ENCODE data around the gene EDN2. TPM values are rescaled to one million over a fixed set of nuclear protein-coding genes. Genes with fewer than 3 reads are reported as not detected.

Gene EDN2
- total RNA-seq, 1 experiment from 2014 or later = not detected

DNA sequence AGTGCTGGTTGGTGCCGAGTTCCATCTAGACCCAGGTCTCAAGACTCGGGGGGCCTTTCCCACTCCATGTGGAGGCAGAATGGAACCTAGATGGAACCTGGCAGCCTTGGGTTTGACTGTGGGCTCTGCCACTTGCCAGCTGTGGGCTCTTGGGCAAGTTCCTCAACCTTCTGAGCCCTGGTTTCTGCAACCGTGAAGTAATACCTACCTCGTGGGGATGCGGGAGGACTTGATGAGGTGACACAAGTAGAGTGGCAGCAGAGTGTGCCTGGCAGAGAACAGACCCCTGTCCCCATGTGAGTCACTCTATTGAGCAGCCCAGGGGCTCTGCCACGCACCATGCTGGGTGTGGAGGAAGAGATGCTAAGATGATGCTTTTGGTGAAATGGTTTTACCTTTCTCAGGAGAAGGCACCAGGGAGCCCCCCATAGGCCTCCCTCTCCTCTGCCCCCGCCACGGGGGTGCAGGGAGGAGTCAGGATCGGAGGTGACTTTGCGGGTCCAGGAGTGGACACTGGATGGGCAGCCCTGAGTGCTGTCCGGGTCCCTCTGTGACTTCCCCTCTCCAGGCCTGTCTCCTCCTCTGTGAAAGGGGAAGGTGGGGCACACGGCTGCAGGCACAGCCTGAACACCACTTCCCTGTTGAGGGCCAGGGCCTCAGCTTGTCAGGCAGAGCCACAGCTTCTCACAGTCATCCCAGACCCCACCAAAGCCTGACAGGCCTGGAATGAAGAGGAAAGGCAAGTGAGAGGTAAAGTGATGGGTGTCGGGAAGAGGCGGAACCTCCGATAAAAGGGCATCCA is 36.7 kb upstream of the EDN2 start:
- no peak overlapping the region for H3K4me2 ChIP-seq (ENCODE audit: low read depth, low read length, poor library complexity, severe bottlenecking)
- no peak for DNase-seq

DNA sequence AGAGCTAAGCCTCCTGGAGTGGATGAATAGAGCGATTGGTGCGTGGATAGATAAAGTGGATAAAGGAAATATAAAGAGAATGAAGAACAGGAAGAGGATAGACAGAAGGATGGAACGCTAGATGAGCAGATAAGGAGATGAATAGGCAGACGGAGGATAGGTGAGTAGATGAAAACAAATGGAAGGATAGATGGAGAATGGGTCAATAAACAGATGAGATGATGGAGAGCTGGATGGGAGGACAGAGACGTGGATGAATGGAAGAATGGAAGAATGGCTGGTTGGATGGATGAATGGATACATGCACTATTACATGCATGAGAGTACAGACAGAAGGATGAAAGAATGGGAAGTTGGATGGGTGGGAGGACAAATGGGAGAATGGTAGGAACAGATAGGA is 35.2 kb upstream of the EDN2 start:
- no peaks in the 10 kb centered on the region for H3K79me2 ChIP-seq (ENCODE audit: low read length)
- no peak overlapping the region for H3K4me3 ChIP-seq (ENCODE audit: low read length)
- H3K27ac ChIP-seq (ENCODE audit: low read length) = no peak overlapping the region
- no peaks in the 10 kb centered on the region for H3K9me3 ChIP-seq (ENCODE audit: low read length)
- H2AFZ ChIP-seq (ENCODE audit: low read length) = no peak overlapping the region
- H3K9ac ChIP-seq (ENCODE audit: low read length) = no peak overlapping the region
- no peak overlapping the region for H3K4me2 ChIP-seq (ENCODE audit: low read depth, low read length, poor library complexity, severe bottlenecking)
- H3K4me1 ChIP-seq (ENCODE audit: low read length) = peaks cover 25% of the 10 kb centered on the region
- peaks cover 10% of the 10 kb centered on the region; the same call in 1 of the 2 replicates for H4K20me1 ChIP-seq (ENCODE audit: insufficient read depth, low read depth, low read length)
- no peaks in the 10 kb centered on the region for H3K9me2 ChIP-seq (replicated peaks; ENCODE audit: insufficient read depth, low read length)
- no peaks in the 10 kb centered on the region for H3K27me3 ChIP-seq (ENCODE audit: low read length)
- no peak for DNase-seq
- no peaks in the 10 kb centered on the region for H3K36me3 ChIP-seq (ENCODE audit: insufficient read depth, low read length)

More for the DNA sequence above, 36.7 kb upstream of the EDN2 start:
- Histone ChIP-seq H3K4me3 (ENCODE audit: low read length) (no peak overlapping the region), H3K79me2 (ENCODE audit: low read length) (no peaks in the 10 kb centered on the region), H3K9ac (ENCODE audit: low read length) (no peak overlapping the region), H3K27me3 (ENCODE audit: low read length) (no peaks in the 10 kb centered on the region), H4K20me1 (ENCODE audit: insufficient read depth, low read depth, low read length) (peaks cover 10% of the 10 kb centered on the region; the same call in 1 of the 2 replicates), H3K36me3 (ENCODE audit: insufficient read depth, low read length) (no peaks in the 10 kb centered on the region), H3K4me1 (ENCODE audit: low read length) (peaks cover 16% of the 10 kb centered on the region), H3K27ac (ENCODE audit: low read length) (no peak overlapping the region), H3K9me2 (replicated peaks; ENCODE audit: insufficient read depth, low read length) (no peaks in the 10 kb centered on the region), H2AFZ (ENCODE audit: low read length) (no peak overlapping the region), H3K9me3 (ENCODE audit: low read length) (no peaks in the 10 kb centered on the region)

GRCh38 chr1:41518471-41518870 is 34.0 kb upstream of the EDN2 start:
- Histone ChIP-seq H3K27ac (ENCODE audit: low read length) (no peak overlapping the region), H3K4me3 (ENCODE audit: low read length) (no peak overlapping the region), H3K4me2 (ENCODE audit: low read depth, low read length, poor library complexity, severe bottlenecking) (no peak overlapping the region), H3K27me3 (ENCODE audit: low read length) (no peaks in the 10 kb centered on the region), H3K9me3 (ENCODE audit: low read length) (no peaks in the 10 kb centered on the region), H2AFZ (ENCODE audit: low read length) (no peak overlapping the region), H4K20me1 (ENCODE audit: insufficient read depth, low read depth, low read length) (peaks cover 7% of the 10 kb centered on the region; the same call in 1 of the 2 replicates), H3K36me3 (ENCODE audit: insufficient read depth, low read length) (no peaks in the 10 kb centered on the region), H3K79me2 (ENCODE audit: low read length) (no peaks in the 10 kb centered on the region), H3K4me1 (ENCODE audit: low read length) (peaks cover 25% of the 10 kb centered on the region), H3K9ac (ENCODE audit: low read length) (no peak overlapping the region), H3K9me2 (replicated peaks; ENCODE audit: insufficient read depth, low read length) (no peaks in the 10 kb centered on the region)
- no peak for DNase-seq

- Histone ChIP-seq H3K9me2 (replicated peaks; ENCODE audit: insufficient read depth, low read length) (no peaks in the 10 kb centered on the region), H3K27me3 (ENCODE audit: low read length) (no peaks in the 10 kb centered on the region), H3K4me3 (ENCODE audit: low read length) (no peak overlapping the region), H3K9ac (ENCODE audit: low read length) (no peak overlapping the region), H3K27ac (ENCODE audit: low read length) (no peak overlapping the region), H2AFZ (ENCODE audit: low read length) (no peak overlapping the region), H4K20me1 (ENCODE audit: insufficient read depth, low read depth, low read length) (no peaks in the 10 kb centered on the region; the same call in 1 of the 2 replicates), H3K36me3 (ENCODE audit: insufficient read depth, low read length) (no peaks in the 10 kb centered on the region), H3K9me3 (ENCODE audit: low read length) (no peaks in the 10 kb centered on the region), H3K4me2 (ENCODE audit: low read depth, low read length, poor library complexity, severe bottlenecking) (no peak overlapping the region), H3K79me2 (ENCODE audit: low read length) (no peaks in the 10 kb centered on the region), H3K4me1 (ENCODE audit: low read length) (peaks cover 25% of the 10 kb centered on the region)
- peak; percentile 56 for DNase-seq
Observed at GRCh38 chr1:41517062-41517438, 32.6 kb upstream of the EDN2 start.

GRCh38 chr1:41516168-41517061 is 31.9 kb upstream of the EDN2 start:
- Histone ChIP-seq H3K9ac (ENCODE audit: low read length) (no peak overlapping the region), H3K4me3 (ENCODE audit: low read length) (no peak overlapping the region), H3K4me2 (ENCODE audit: low read depth, low read length, poor library complexity, severe bottlenecking) (peak overlapping the region; percentile 40), H4K20me1 (ENCODE audit: insufficient read depth, low read depth, low read length) (no peaks in the 10 kb centered on the region; the same call in 1 of the 2 replicates), H3K4me1 (ENCODE audit: low read length) (peaks cover 25% of the 10 kb centered on the region), H3K9me3 (ENCODE audit: low read length) (no peaks in the 10 kb centered on the region), H3K27me3 (ENCODE audit: low read length) (no peaks in the 10 kb centered on the region), H3K27ac (ENCODE audit: low read length) (no peak overlapping the region), H3K36me3 (ENCODE audit: insufficient read depth, low read length) (no peaks in the 10 kb centered on the region), H2AFZ (ENCODE audit: low read length) (no peak overlapping the region), H3K79me2 (ENCODE audit: low read length) (no peaks in the 10 kb centered on the region), H3K9me2 (replicated peaks; ENCODE audit: insufficient read depth, low read length) (no peaks in the 10 kb centered on the region)
- peak; percentile 87 for DNase-seq

DNA sequence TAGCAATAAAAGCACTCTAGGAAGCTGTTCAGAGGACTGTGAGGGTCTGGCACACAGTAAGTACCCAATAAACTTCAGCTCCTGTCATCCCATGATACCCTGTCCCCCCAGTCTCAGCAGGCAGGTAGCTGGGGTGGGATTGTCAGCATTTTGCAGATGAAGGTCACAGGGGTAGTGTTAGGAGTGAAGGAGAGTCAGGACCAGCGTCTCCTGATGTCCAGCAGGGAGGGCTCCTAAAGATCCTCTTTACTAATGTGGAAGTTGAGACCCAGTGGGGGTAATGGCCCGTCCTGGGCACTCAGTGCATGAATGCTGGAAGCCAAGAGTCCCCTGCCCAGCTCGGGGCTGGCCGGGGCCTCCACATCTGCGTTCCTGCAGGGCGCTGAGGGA is 31.3 kb upstream of the EDN2 start:
- no peak overlapping the region for H2AFZ ChIP-seq (ENCODE audit: low read length)
- no peak overlapping the region for H3K4me2 ChIP-seq (ENCODE audit: low read depth, low read length, poor library complexity, severe bottlenecking)
- H3K9me2 ChIP-seq (replicated peaks; ENCODE audit: insufficient read depth, low read length) = no peaks in the 10 kb centered on the region
- H3K9ac ChIP-seq (ENCODE audit: low read length) = no peak overlapping the region
- H3K36me3 ChIP-seq (ENCODE audit: insufficient read depth, low read length) = no peaks in the 10 kb centered on the region
- H3K4me3 ChIP-seq (ENCODE audit: low read length) = no peak overlapping the region
- no peak overlapping the region for H3K27ac ChIP-seq (ENCODE audit: low read length)
- H3K4me1 ChIP-seq (ENCODE audit: low read length) = peaks cover 25% of the 10 kb centered on the region
- H3K9me3 ChIP-seq (ENCODE audit: low read length) = no peaks in the 10 kb centered on the region
- H3K79me2 ChIP-seq (ENCODE audit: low read length) = no peaks in the 10 kb centered on the region
- no peaks in the 10 kb centered on the region for H3K27me3 ChIP-seq (ENCODE audit: low read length)
- no peaks in the 10 kb centered on the region; the same call in 1 of the 2 replicates for H4K20me1 ChIP-seq (ENCODE audit: insufficient read depth, low read depth, low read length)
- no peak for DNase-seq

- Histone ChIP-seq H2AFZ (ENCODE audit: low read length) (no peak overlapping the region), H3K36me3 (ENCODE audit: insufficient read depth, low read length) (no peaks in the 10 kb centered on the region), H4K20me1 (ENCODE audit: insufficient read depth, low read depth, low read length) (no peaks in the 10 kb centered on the region), H3K9me2 (replicated peaks; ENCODE audit: insufficient read depth, low read length) (no peaks in the 10 kb centered on the region), H3K9me3 (ENCODE audit: low read length) (no peaks in the 10 kb centered on the region), H3K27me3 (ENCODE audit: low read length) (no peaks in the 10 kb centered on the region), H3K4me3 (ENCODE audit: low read length) (no peak overlapping the region), H3K4me1 (ENCODE audit: low read length) (peaks cover 25% of the 10 kb centered on the region), H3K9ac (ENCODE audit: low read length) (no peak overlapping the region), H3K79me2 (ENCODE audit: low read length) (no peaks in the 10 kb centered on the region), H3K4me2 (ENCODE audit: low read depth, low read length, poor library complexity, severe bottlenecking) (no peak overlapping the region), H3K27ac (ENCODE audit: low read length) (no peak overlapping the region)
- no peak for DNase-seq
Observed at GRCh38 chr1:41515131-41515678, 30.7 kb upstream of the EDN2 start.

- no peaks in the 10 kb centered on the region for H3K9me3 ChIP-seq (ENCODE audit: low read length)
Observed at GRCh38 chr1:41514381-41514780, 29.9 kb upstream of the EDN2 start.

More at GRCh38 chr1:41514381-41514780, 29.9 kb upstream of the EDN2 start:
- Histone ChIP-seq H3K79me2 (ENCODE audit: low read length) (no peaks in the 10 kb centered on the region), H3K4me1 (ENCODE audit: low read length) (peaks cover 25% of the 10 kb centered on the region), H3K9ac (ENCODE audit: low read length) (no peak overlapping the region), H3K9me2 (replicated peaks; ENCODE audit: insufficient read depth, low read length) (no peaks in the 10 kb centered on the region), H3K4me3 (ENCODE audit: low read length) (no peak overlapping the region), H4K20me1 (ENCODE audit: insufficient read depth, low read depth, low read length) (no peaks in the 10 kb centered on the region), H3K27ac (ENCODE audit: low read length) (no peak overlapping the region), H2AFZ (ENCODE audit: low read length) (no peak overlapping the region), H3K27me3 (ENCODE audit: low read length) (no peaks in the 10 kb centered on the region), H3K4me2 (ENCODE audit: low read depth, low read length, poor library complexity, severe bottlenecking) (no peak overlapping the region), H3K36me3 (ENCODE audit: insufficient read depth, low read length) (no peaks in the 10 kb centered on the region)
- DNase-seq = no peak
